HG03520 (cell line): ENCODE measurements around the gene LUZP1.
"Not testable (repeated sequence)": the region's sequence is repeated elsewhere in the genome, so short reads cannot be mapped to it uniquely, and the experiment has no call there.

ENCODE experiments used
- ATAC-seq: cut with Tn5 transposase; IDR thresholded peaks from one replicate; pipeline ENCODE4 v1.9.1; 2021; ENCODE audit warnings: mild to moderate bottlenecking, moderate library complexity; ENCODE audit not compliant: unreplicated experiment

Gene LUZP1

GRCh38 chr1:23188936-23189452 lies 20.3 kb upstream of the LUZP1 start:
- not testable (repeated sequence) for ATAC-seq

- ATAC-seq: no peak
These were observed 19.8 kb upstream of the LUZP1 start for GRCh38 chr1:23188434-23188884.

- ATAC-seq: no peak
These were observed 19.0 kb upstream of the LUZP1 start for GRCh38 chr1:23187637-23188036.

- ATAC-seq: no peak
These were observed 16.7 kb upstream of the LUZP1 start for GRCh38 chr1:23185381-23185780.

GRCh38 chr1:23184212-23184934 lies 15.7 kb upstream of the LUZP1 start:
- no peak for ATAC-seq

GRCh38 chr1:23179862-23180261 lies 11.2 kb upstream of the LUZP1 start:
- no peak for ATAC-seq

GRCh38 chr1:23178950-23179349 lies 10.3 kb upstream of the LUZP1 start:
- no peak for ATAC-seq

GRCh38 chr1:23178414-23178813 lies 9.8 kb upstream of the LUZP1 start:
- ATAC-seq: no peak

- ATAC-seq: no peak
These were observed 9.1 kb upstream of the LUZP1 start for GRCh38 chr1:23177438-23178380.

GRCh38 chr1:23177031-23177430 lies 8.4 kb upstream of the LUZP1 start:
- no peak for ATAC-seq

- no peak for ATAC-seq
These were observed 5.9 kb upstream of the LUZP1 start for GRCh38 chr1:23174426-23175110.

GRCh38 chr1:23171181-23171755 lies 2.6 kb upstream of the LUZP1 start:
- ATAC-seq: no peak

GRCh38 chr1:23169727-23170335 lies 1.2 kb upstream of the LUZP1 start:
- no peak for ATAC-seq

GRCh38 chr1:23169195-23169575 lies 529 bp upstream of the LUZP1 start:
- no peak for ATAC-seq

- ATAC-seq: no peak
These were observed 594 bp downstream of the LUZP1 start for GRCh38 chr1:23168079-23168444.

- ATAC-seq: no peak
These were observed 1.1 kb downstream of the LUZP1 start for GRCh38 chr1:23167353-23168078.

- ATAC-seq: no peak
These were observed 1.8 kb downstream of the LUZP1 start for GRCh38 chr1:23166854-23167253.

GRCh38 chr1:23163395-23163794 lies 5.3 kb downstream of the LUZP1 start:
- ATAC-seq: no peak

GRCh38 chr1:23159963-23160877 lies 8.4 kb downstream of the LUZP1 start:
- no peak for ATAC-seq
